HepG2 (cell line): Measurements from ENCODE around the gene GABBR2. TPM values are rescaled to one million over a fixed set of nuclear protein-coding genes. Genes with fewer than 3 reads are reported as not detected.

Experiments
- ATAC-seq: fragments of 200-7000 bp; cut with Tn5 transposase; 3 replicates; pipeline ENCODE4 v1.9.1; 2020; ENCODE audit warnings: mild to moderate bottlenecking, moderate library complexity
- BruUV-seq: library from RNA; stranded (reverse); fragments of 400-500 nt; replicated peaks from 2 replicates; lab custom pipeline; 2021; lab: Mats Ljungman, UMichigan
- CTCF ChIA-PET: fragments of 300-600 bp; formaldehyde crosslinking; extraction: SDS; loops from one replicate; lab custom pipeline; 2021; ENCODE audit warnings: low total read pairs, inconsistent platforms, low intra/inter-chr PET ratio; lab: Yijun Ruan, JAX
- POLR2A ChIA-PET: fragments of 350-600 bp; sonication (Branson Sonifier 250); formaldehyde crosslinking; loops from one replicate; lab custom pipeline; 2020; ENCODE audit warnings: antibody characterized with exemption, inconsistent platforms; lab: Yijun Ruan, JAX
- DNase-seq: peaks from one replicate; pipeline ENCODE4 v3.0.0-alpha.2; 2015; ENCODE audit warnings: low spot score
- FAIRE-seq: peaks from 3 replicates; lab custom pipeline; 2011; peaks lifted over from hg19 to GRCh38; lab: Jason Lieb, UNC
- H2AFZ ChIP-seq: one replicate; pipeline ENCODE4 v1.6.1; 2011; ENCODE audit warnings: low read length, inconsistent platforms
- H3K27ac ChIP-seq: fragments of 300-600 bp; 3 replicates; pipeline ENCODE4 v1.8.0; 2011; ENCODE audit warnings: mixed run types, mild to moderate bottlenecking, mixed read lengths, low read length, inconsistent platforms; ENCODE audit not compliant: insufficient read depth; ENCODE audit errors: extremely low read length
- H3K27me3 ChIP-seq, 2 experiments: fragments of 200-600 bp in 1 of 2; 2 replicates in 1 of 2; 3 replicates in 1 of 2; pipeline versions ENCODE4 v1.6.0 to v1.8.0; 2011; ENCODE audit warnings: low read length in 2 of 2, mild to moderate bottlenecking in 2 of 2, moderate library complexity in 2 of 2, inconsistent platforms in 1 of 2; ENCODE audit not compliant: insufficient read depth in 2 of 2, control insufficient read depth in 1 of 2
- H3K36me3 ChIP-seq, 2 experiments: fragments of 200-600 bp in 1 of 2; replicated peaks in 1 of 2; 2 replicates in 1 of 2; 3 replicates in 1 of 2; pipeline versions ENCODE4 v1.5.1 to v1.8.0; 2011; ENCODE audit warnings: low read length in 2 of 2, inconsistent platforms in 1 of 2; ENCODE audit not compliant: insufficient read depth in 2 of 2, control insufficient read depth in 1 of 2
- H3K4me1 ChIP-seq: 2 replicates; pipeline ENCODE4 v1.5.1; 2012; ENCODE audit warnings: low read length, inconsistent platforms; ENCODE audit not compliant: insufficient read depth
- H3K4me2 ChIP-seq: 2 replicates; pipeline ENCODE4 v1.6.0; 2011; ENCODE audit warnings: low read depth, low read length, inconsistent platforms
- H3K4me3 ChIP-seq, 3 experiments: fragments of 200-600 bp in 1 of 3; sonication (generic), shearing (Covaris generic) in 1 of 3; replicated peaks in 1 of 3; 2 replicates each; pipeline ENCODE4 v1.5.1; 2011 to 2016; ENCODE audit warnings: low read length in 3 of 3, inconsistent platforms in 2 of 3, low read depth in 2 of 3, mild to moderate bottlenecking in 2 of 3, control low read depth in 1 of 3, mixed read lengths in 1 of 3; ENCODE audit not compliant: insufficient read depth in 1 of 3
- H3K79me2 ChIP-seq: one replicate; pipeline ENCODE4 v1.6.1; 2011; ENCODE audit warnings: low read length, inconsistent platforms; ENCODE audit not compliant: insufficient read depth
- H3K9ac ChIP-seq: 2 replicates; pipeline ENCODE4 v1.6.0; 2011; ENCODE audit warnings: mild to moderate bottlenecking, low read depth, low read length, inconsistent platforms; ENCODE audit not compliant: insufficient read depth
- H3K9me3 ChIP-seq: 2 replicates; pipeline ENCODE4 v1.5.1; 2012; ENCODE audit warnings: mild to moderate bottlenecking, low read length
- H4K20me1 ChIP-seq: 2 replicates; pipeline ENCODE4 v1.6.0; 2011; ENCODE audit warnings: inconsistent platforms, mild to moderate bottlenecking, low read length, moderate library complexity; ENCODE audit not compliant: insufficient read depth
- CCAR2 ChIP-seq: fragments of 200-400 bp; formaldehyde crosslinking; optimal IDR thresholded peaks from 2 replicates; pipeline ENCODE3; 2018; ENCODE audit warnings: low read depth, mild to moderate bottlenecking, low read length, moderate library complexity
- DMAP1 ChIP-seq: IDR thresholded peaks from 2 replicates; pipeline ENCODE4 v1.6.1; 2016
- FOSL1 ChIP-seq: sonication (generic); formaldehyde crosslinking; IDR thresholded peaks from 2 replicates; pipeline ENCODE4 v1.9.0; 2021; ENCODE audit warnings: missing genetic modification reagents, borderline replicate concordance
- GATAD1 ChIP-seq: IDR thresholded peaks from 2 replicates; pipeline ENCODE4 v1.6.1; 2016; ENCODE audit warnings: missing genetic modification reagents, missing compliant biosample characterization
- MAF1 ChIP-seq: sonication (generic); formaldehyde crosslinking; IDR thresholded peaks from 2 replicates; pipeline ENCODE4 v1.5.0; 2020; ENCODE audit warnings: missing genetic modification reagents, borderline replicate concordance
- NFYB ChIP-seq: sonication (generic); formaldehyde crosslinking; IDR thresholded peaks from 2 replicates; pipeline ENCODE4 v1.4.0; 2020; ENCODE audit warnings: missing genetic modification reagents
- PAX8 ChIP-seq: sonication (generic); formaldehyde crosslinking; IDR thresholded peaks from 2 replicates; pipeline ENCODE4 v1.8.0; 2022; ENCODE audit warnings: mild to moderate bottlenecking, missing genetic modification reagents, borderline replicate concordance
- RELA ChIP-seq: sonication (generic); formaldehyde crosslinking; IDR thresholded peaks from 2 replicates; pipeline ENCODE4 v1.4.0; 2020; ENCODE audit warnings: missing genetic modification reagents
- ZMYM4 ChIP-seq: sonication (generic); formaldehyde crosslinking; IDR thresholded peaks from 2 replicates; pipeline ENCODE4 v1.8.1; 2023; ENCODE audit warnings: mild to moderate bottlenecking, missing genetic modification reagents
- ZNF205 ChIP-seq: IDR thresholded peaks from 2 replicates; pipeline ENCODE4 v1.6.1; 2018; ENCODE audit warnings: missing biosample characterization, missing genetic modification reagents
- ZNF234 ChIP-seq: sonication (generic); formaldehyde crosslinking; conservative IDR thresholded peaks from 2 replicates; pipeline ENCODE4 v1.5.1; 2020; ENCODE audit warnings: mild to moderate bottlenecking, missing genetic modification reagents
- ZNF44 ChIP-seq: sonication (generic); formaldehyde crosslinking; IDR thresholded peaks from 2 replicates; pipeline ENCODE4 v1.5.1; 2020; ENCODE audit warnings: mild to moderate bottlenecking, missing genetic modification reagents
- ZNF672 ChIP-seq: sonication (generic); formaldehyde crosslinking; IDR thresholded peaks from 2 replicates; pipeline ENCODE4 v1.8.1; 2022; ENCODE audit warnings: missing genetic modification reagents
- ZNF678 ChIP-seq: sonication (generic); formaldehyde crosslinking; IDR thresholded peaks from 2 replicates; pipeline ENCODE4 v1.4.0; 2020; ENCODE audit warnings: mild to moderate bottlenecking, missing genetic modification reagents
- ZNF788 ChIP-seq: sonication (generic); formaldehyde crosslinking; IDR thresholded peaks from 2 replicates; pipeline ENCODE4 v1.5.0; 2020; ENCODE audit warnings: mild to moderate bottlenecking, missing genetic modification reagents, borderline replicate concordance
- ZSCAN29 ChIP-seq: sonication (generic); formaldehyde crosslinking; conservative IDR thresholded peaks from 2 replicates; pipeline ENCODE4 v1.4.0; 2020; ENCODE audit warnings: mild to moderate bottlenecking, missing genetic modification reagents
- WGBS: methylation state at CpG from one replicate; pipeline ENCODE4 v1.1.6; 2017; ENCODE audit warnings: low lambda C conversion rate; 5-methylcytosine and 5-hydroxymethylcytosine counted together
- in situ Hi-C: cut with HindIII; loops from 2 replicates; pipeline ENCODE4 v1.10.0; 2017; ENCODE audit warnings: low pct_unique_long_range_greater_than_20kb; ENCODE audit not compliant: extremely low pct_ligation_motif_present
- intact Hi-C: fragments of 100-400 bp; cut with micrococcal nuclease; formaldehyde crosslinking; loops from one replicate; pipeline ENCODE4 v1.10.0; 2022; ENCODE audit not compliant: unreplicated experiment
- polyA plus RNA-seq, 8 experiments: library from polyadenylated mRNA; depleted of rRNA in 3 of 8; stranded (reverse) in 7 of 8; unstranded in 1 of 8; fragments of >200 nt; fragmentation: Illumina TruSeq in 4 of 8; extraction: Trizol in 4 of 8; gene quantifications; 2 replicates each; pipeline versions ENCODE4 v1.2.1 to v1.2.3, GENCODE V29; 2011 to 2016; ENCODE audit warnings: low read depth in 4 of 8, missing spikeins in 1 of 8, mixed read lengths in 1 of 8; ENCODE audit not compliant: insufficient read depth in 1 of 8
- total RNA-seq, 5 experiments: library from RNA; depleted of rRNA; stranded (reverse); fragments of >200 nt; fragmentation: Illumina TruSeq; extraction: Trizol; gene quantifications; 2 replicates each; pipeline ENCODE4 v1.2.3, GENCODE V29; 2016; ENCODE audit warnings: low read depth in 1 of 5
- TF ChIP-seq, protein P1 (sequence below): sonication (generic); formaldehyde crosslinking; IDR thresholded peaks from 2 replicates; pipeline ENCODE4 v1.4.0; 2020; ENCODE audit warnings: missing genetic modification reagents, borderline replicate concordance
- TF ChIP-seq, protein P2 (sequence below): sonication (generic); formaldehyde crosslinking; IDR thresholded peaks from 2 replicates; pipeline ENCODE4 v1.4.0; 2020; ENCODE audit warnings: missing genetic modification reagents, mild to moderate bottlenecking, borderline replicate concordance
- TF ChIP-seq, protein P3 (sequence below): IDR thresholded peaks from 2 replicates; pipeline ENCODE4 v1.6.1; 2012; ENCODE audit warnings: low read depth, low read length, improper control_type of control experiment

GABBR2 gene
- total and polyA plus RNA-seq, 2 of the 13 experiments (the other 11 are each of a cell fraction or from before 2014, with no cell fraction given), result 0.02 TPM; not detected in 1

DNA sequence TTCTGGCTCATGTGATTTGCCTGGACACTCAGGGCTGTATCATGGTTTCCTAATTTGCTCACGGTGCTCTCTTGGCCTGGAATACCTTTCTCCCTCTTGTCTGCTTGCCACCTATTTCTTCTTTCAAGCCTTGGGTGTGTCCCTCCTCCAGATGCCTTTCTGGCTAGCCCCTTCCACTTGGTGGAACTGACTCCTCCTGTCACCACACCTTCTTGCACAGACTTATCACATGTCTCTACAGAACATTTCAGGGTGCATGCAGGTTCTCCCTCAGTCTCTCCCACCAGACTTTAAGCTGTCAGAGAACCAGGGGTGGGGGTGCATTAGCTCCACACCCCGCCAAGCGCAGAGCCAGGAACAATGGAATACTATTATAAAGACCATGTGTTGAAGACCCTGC is 455.2 kb downstream of the GABBR2 start (continued):
- TF ChIP-seq, protein P1, sequence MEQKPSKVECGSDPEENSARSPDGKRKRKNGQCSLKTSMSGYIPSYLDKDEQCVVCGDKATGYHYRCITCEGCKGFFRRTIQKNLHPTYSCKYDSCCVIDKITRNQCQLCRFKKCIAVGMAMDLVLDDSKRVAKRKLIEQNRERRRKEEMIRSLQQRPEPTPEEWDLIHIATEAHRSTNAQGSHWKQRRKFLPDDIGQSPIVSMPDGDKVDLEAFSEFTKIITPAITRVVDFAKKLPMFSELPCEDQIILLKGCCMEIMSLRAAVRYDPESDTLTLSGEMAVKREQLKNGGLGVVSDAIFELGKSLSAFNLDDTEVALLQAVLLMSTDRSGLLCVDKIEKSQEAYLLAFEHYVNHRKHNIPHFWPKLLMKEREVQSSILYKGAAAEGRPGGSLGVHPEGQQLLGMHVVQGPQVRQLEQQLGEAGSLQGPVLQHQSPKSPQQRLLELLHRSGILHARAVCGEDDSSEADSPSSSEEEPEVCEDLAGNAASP (CRISPR knock-in tag), result no peak
- TF ChIP-seq ZNF678 (CRISPR knock-in tag), result no peak
- TF ChIP-seq, protein P2, sequence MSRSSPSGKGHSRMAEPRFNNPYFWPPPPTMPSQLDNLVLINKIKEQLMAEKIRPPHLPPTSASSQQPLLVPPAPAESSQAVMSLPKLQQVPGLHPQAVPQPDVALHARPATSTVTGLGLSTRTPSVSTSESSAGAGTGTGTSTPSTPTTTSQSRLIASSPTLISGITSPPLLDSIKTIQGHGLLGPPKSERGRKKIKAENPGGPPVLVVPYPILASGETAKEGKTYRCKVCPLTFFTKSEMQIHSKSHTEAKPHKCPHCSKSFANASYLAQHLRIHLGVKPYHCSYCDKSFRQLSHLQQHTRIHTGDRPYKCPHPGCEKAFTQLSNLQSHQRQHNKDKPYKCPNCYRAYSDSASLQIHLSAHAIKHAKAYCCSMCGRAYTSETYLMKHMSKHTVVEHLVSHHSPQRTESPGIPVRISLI (CRISPR knock-in tag), result no peak
- TF ChIP-seq CCAR2, result no peak
- no peak for TF ChIP-seq FOSL1 (CRISPR knock-in tag)
- TF ChIP-seq, protein P3, sequence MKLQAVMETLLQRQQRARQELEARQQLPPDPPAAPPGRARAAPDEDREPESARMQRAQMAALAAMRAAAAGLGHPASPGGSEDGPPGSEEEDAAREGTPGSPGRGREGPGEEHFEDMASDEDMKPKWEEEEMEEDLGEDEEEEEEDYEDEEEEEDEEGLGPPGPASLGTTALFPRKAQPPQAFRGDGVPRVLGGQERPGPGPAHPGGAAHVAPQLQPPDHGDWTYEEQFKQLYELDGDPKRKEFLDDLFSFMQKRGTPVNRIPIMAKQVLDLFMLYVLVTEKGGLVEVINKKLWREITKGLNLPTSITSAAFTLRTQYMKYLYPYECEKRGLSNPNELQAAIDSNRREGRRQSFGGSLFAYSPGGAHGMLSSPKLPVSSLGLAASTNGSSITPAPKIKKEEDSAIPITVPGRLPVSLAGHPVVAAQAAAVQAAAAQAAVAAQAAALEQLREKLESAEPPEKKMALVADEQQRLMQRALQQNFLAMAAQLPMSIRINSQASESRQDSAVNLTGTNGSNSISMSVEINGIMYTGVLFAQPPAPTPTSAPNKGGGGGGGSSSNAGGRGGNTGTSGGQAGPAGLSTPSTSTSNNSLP, result no peak
- TF ChIP-seq ZNF672 (CRISPR knock-in tag), result no peak
- TF ChIP-seq ZNF205, result no peak
- no peak for TF ChIP-seq DMAP1 (CRISPR knock-in tag)
- TF ChIP-seq ZNF234 (CRISPR knock-in tag), result no peak

DNA sequence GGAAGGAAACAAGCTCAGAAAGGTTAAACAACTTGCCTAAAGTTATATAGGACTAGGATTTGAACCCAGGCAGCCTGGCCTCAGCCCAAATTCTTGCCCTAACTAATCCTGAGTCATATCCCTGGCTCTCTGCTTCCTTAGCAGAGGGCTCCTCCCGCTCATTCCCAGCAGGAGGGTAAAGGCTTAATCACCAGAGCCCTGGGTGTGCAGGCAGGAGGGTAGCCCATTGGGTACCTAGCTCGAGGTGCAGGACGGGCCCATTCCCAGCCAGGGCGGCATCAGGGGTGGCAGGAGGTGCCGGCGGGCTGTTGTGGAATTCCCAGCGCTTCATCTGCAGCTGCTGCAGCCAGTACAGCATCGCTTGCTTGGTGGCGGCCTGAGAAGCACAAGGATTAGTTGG is 457.2 kb downstream of the GABBR2 start:
- H3K4me2 ChIP-seq, result no peak overlapping the region
- no peak overlapping the region for H2AFZ ChIP-seq
- no peak for ATAC-seq
- peaks cover 14% of the 10 kb centered on the region for H3K4me1 ChIP-seq
- H3K79me2 ChIP-seq, result no peaks in the 10 kb centered on the region
- POLR2A ChIA-PET, result no interaction called here
- H3K36me3 ChIP-seq, result no peaks in the 10 kb centered on the region; a peak in 1 of 5 replicates
- no peaks in the 10 kb centered on the region for H3K9me3 ChIP-seq
- intact Hi-C loops (no loop called here), in situ Hi-C loops (no loop called here)
- H3K9ac ChIP-seq, result no peak overlapping the region
- CTCF ChIA-PET, result no interaction called here
- no peaks in the 10 kb centered on the region for H4K20me1 ChIP-seq
- H3K27me3 ChIP-seq, result no peaks in the 10 kb centered on the region; a peak in 1 of 5 replicates
- no peak overlapping the region for H3K4me3 ChIP-seq
- FAIRE-seq, result no peak
- WGBS, result 96% methylated on average over 9 of the region's 9 CpGs
- no peak overlapping the region for H3K27ac ChIP-seq
- TF ChIP-seq ZMYM4, result no peak
- no peak for TF ChIP-seq NFYB
- no peak for TF ChIP-seq ZSCAN29 (CRISPR knock-in tag)
- TF ChIP-seq ZNF44, result no peak
- no peak for TF ChIP-seq GATAD1 (CRISPR knock-in tag)
- TF ChIP-seq ZNF788 (CRISPR knock-in tag), result no peak
- TF ChIP-seq RELA (CRISPR knock-in tag), result no peak
- TF ChIP-seq PAX8, result no peak
- no peak for TF ChIP-seq MAF1
- no TSS peak for BruUV-seq
- no peak for DNase-seq
